Activated T-cell treated with anti-CD3 and anti-CD28 coated beads, Interleukin-2, amount 50 U/mL, for 1 hour (primary cell): ENCODE measurements around the gene MYBPHL.
A peak's percentile ranks its signal among the peaks of the same experiment; 100 is the strongest.
"Not testable (repeated sequence)": the region's sequence is repeated elsewhere in the genome, so short reads cannot be mapped to it uniquely, and the experiment has no call there.

Experiments used
- DNase-seq: peaks from one replicate; pipeline ENCODE4 v3.0.0-alpha.2; 2020

The MYBPHL gene

GRCh38 chr1:109304226-109304920 is 2.4 kb downstream of the MYBPHL start:
- DNase-seq = no peak

- DNase-seq = no peak
These were observed 4.9 kb downstream of the MYBPHL start for GRCh38 chr1:109301874-109302273.

- no peak for DNase-seq
These were observed 6.1 kb downstream of the MYBPHL start for GRCh38 chr1:109300650-109301151.

GRCh38 chr1:109299558-109300343 is 7.1 kb downstream of the MYBPHL start:
- DNase-seq = no peak

GRCh38 chr1:109298666-109299557 is 7.9 kb downstream of the MYBPHL start:
- DNase-seq = no peak

- no peak for DNase-seq
These were observed 10.0 kb downstream of the MYBPHL start for GRCh38 chr1:109296782-109297181.

- no peak for DNase-seq
These were observed 10.9 kb downstream of the MYBPHL start for GRCh38 chr1:109295712-109296415.

GRCh38 chr1:109294481-109294880 is 12.3 kb downstream of the MYBPHL start:
- no peak for DNase-seq

GRCh38 chr1:109293026-109293425 is 13.8 kb downstream of the MYBPHL start:
- DNase-seq = no peak

GRCh38 chr1:109292364-109292763 is 14.4 kb downstream of the MYBPHL start:
- DNase-seq = no peak

GRCh38 chr1:109290998-109291397 is 15.8 kb downstream of the MYBPHL start:
- DNase-seq = no peak

- DNase-seq = no peak
These were observed 16.7 kb downstream of the MYBPHL start for GRCh38 chr1:109290137-109290536.

- not testable (repeated sequence) for DNase-seq
These were observed 20.0 kb downstream of the MYBPHL start for GRCh38 chr1:109286762-109287161.

GRCh38 chr1:109283748-109284600 is 22.8 kb downstream of the MYBPHL start:
- DNase-seq = no peak

- peak; percentile 90 for DNase-seq
These were observed 23.7 kb downstream of the MYBPHL start, which contains the start of gene PSRC1 for GRCh38 chr1:109282952-109283747. Gene PSRC1, minus strand, starts transcription at chr1:109283145.

- no peak for DNase-seq
These were observed 24.3 kb downstream of the MYBPHL start for GRCh38 chr1:109282497-109282951.

GRCh38 chr1:109281680-109282496 is 24.9 kb downstream of the MYBPHL start:
- no peak for DNase-seq

- no peak for DNase-seq
These were observed 25.9 kb downstream of the MYBPHL start for GRCh38 chr1:109280862-109281261.

- DNase-seq = no peak
These were observed 27.1 kb downstream of the MYBPHL start for GRCh38 chr1:109279615-109280278.
